HCT116 (cell line): ENCODE results near the gene STPG1. TPM values are rescaled to one million over a fixed set of nuclear protein-coding genes. Genes with fewer than 3 reads are reported as not detected.

ENCODE experiments used
- ATAC-seq: fragments of 200-7000 bp; cut with Tn5 transposase; 2 replicates; pipeline ENCODE4 v1.9.1; 2020; ENCODE audit warnings: mild to moderate bottlenecking, moderate library complexity
- BruUV-seq: library from RNA; stranded (reverse); fragments of 400-500 nt; replicated peaks from 2 replicates; lab custom pipeline; 2021; lab: Mats Ljungman, UMichigan
- CTCF ChIA-PET: fragments of 300-600 bp; sonication (Branson Sonifier 250); formaldehyde crosslinking; loops from one replicate; lab custom pipeline; 2021; ENCODE audit warnings: antibody characterized with exemption; lab: Charles Lee
- POLR2A ChIA-PET: fragments of 300-600, 350-600 bp; sonication (Branson Sonifier 250); formaldehyde crosslinking; loops from one replicate; lab custom pipeline; 2021; ENCODE audit warnings: antibody characterized with exemption; lab: Charles Lee
- RAD21 ChIA-PET, 2 experiments: fragments of 300-600 bp; sonication (Branson Sonifier 250); formaldehyde crosslinking; loops; one replicate each; lab custom pipeline; 2023; ENCODE audit warnings: low total read pairs in 2 of 2; ENCODE audit not compliant: uncharacterized antibody in 2 of 2, unreplicated experiment in 2 of 2, low non-redundant PET in 1 of 2; lab: Charles Lee
- DNase-seq: peaks from one replicate; pipeline ENCODE4 v3.0.0-alpha.2; 2010; ENCODE audit warnings: low read depth, low spot score
- H2AFZ ChIP-seq: fragments of 200-600 bp; shearing (Covaris generic), sonication (generic); 2 replicates; pipeline ENCODE4 v1.6.1; 2017; ENCODE audit warnings: low read depth, mixed run types, mixed read lengths, antibody characterized with exemption, low read length; ENCODE audit not compliant: poor library complexity, severe bottlenecking
- H3K27ac ChIP-seq: 2 replicates; pipeline ENCODE4 v1.5.1; 2012; ENCODE audit warnings: low read depth, low read length
- H3K27me3 ChIP-seq: fragments of 200-600 bp; sonication (generic); 2 replicates; pipeline ENCODE4 v1.6.1; 2016; ENCODE audit warnings: mixed run types, low read length, mixed read lengths; ENCODE audit not compliant: insufficient read depth
- H3K36me3 ChIP-seq, 2 experiments: fragments of 200-500 bp in 1 of 2; fragments of 200-600 bp in 1 of 2; sonication (Bioruptor generic) in 1 of 2; sonication (generic) in 1 of 2; 2 replicates each; pipeline versions ENCODE4 v1.5.1 to v1.6.1; 2014 to 2016; ENCODE audit warnings: low read length in 2 of 2, inconsistent platforms in 1 of 2, mixed read lengths in 1 of 2, mixed run types in 1 of 2; ENCODE audit not compliant: insufficient read depth in 2 of 2, control insufficient read depth in 1 of 2
- H3K4me1 ChIP-seq, 2 experiments: fragments of 200-600 bp in 1 of 2; sonication (generic) in 1 of 2; 2 replicates each; pipeline versions ENCODE4 v1.5.1 to v1.6.1; 2012 to 2017; ENCODE audit warnings: low read length in 2 of 2, inconsistent platforms in 1 of 2, mild to moderate bottlenecking in 1 of 2, mixed read lengths in 1 of 2, mixed run types in 1 of 2, moderate library complexity in 1 of 2; ENCODE audit not compliant: insufficient read depth in 2 of 2, control insufficient read depth in 1 of 2
- H3K4me2 ChIP-seq: fragments of 200-600 bp; sonication (generic); 2 replicates; pipeline ENCODE4 v1.6.1; 2017; ENCODE audit warnings: mixed run types, low read length, mixed read lengths
- H3K4me3 ChIP-seq, 2 experiments: fragments of 200-600 bp in 1 of 2; sonication (generic) in 1 of 2; replicated peaks in 1 of 2; 2 replicates each; pipeline ENCODE4 v1.5.1; 2011 to 2016; ENCODE audit warnings: low read length in 2 of 2, control low read depth in 1 of 2, low read depth in 1 of 2, mild to moderate bottlenecking in 1 of 2, mixed read lengths in 1 of 2, mixed run types in 1 of 2
- H3K79me2 ChIP-seq: fragments of 200-600 bp; sonication (generic); 2 replicates; pipeline ENCODE4 v1.6.1; 2017; ENCODE audit warnings: mild to moderate bottlenecking, mixed run types, low read length, moderate library complexity, mixed read lengths; ENCODE audit not compliant: insufficient read depth
- H3K9ac ChIP-seq: fragments of 200-600 bp; sonication (generic); 2 replicates; pipeline ENCODE4 v1.6.1; 2016; ENCODE audit warnings: low read length, mixed read lengths
- H3K9me2 ChIP-seq: fragments of 200-600 bp; sonication (generic), shearing (Covaris generic); 2 replicates; pipeline ENCODE4 v1.6.1; 2017; ENCODE audit warnings: mixed run types, mild to moderate bottlenecking, moderate library complexity; ENCODE audit not compliant: insufficient read depth
- H3K9me3 ChIP-seq, 2 experiments: fragments of 200-500 bp in 1 of 2; fragments of 200-600 bp in 1 of 2; sonication (Bioruptor generic) in 1 of 2; sonication (generic) in 1 of 2; 2 replicates each; pipeline ENCODE4 v1.6.1; 2014 to 2017; ENCODE audit warnings: low read length in 2 of 2, mixed read lengths in 2 of 2, inconsistent platforms in 1 of 2, low read depth in 1 of 2, mild to moderate bottlenecking in 1 of 2, mixed run types in 1 of 2, moderate library complexity in 1 of 2; ENCODE audit not compliant: control insufficient read depth in 1 of 2, insufficient read depth in 1 of 2
- H4K20me1 ChIP-seq: fragments of 200-600 bp; sonication (generic), shearing (Covaris generic); 2 replicates; pipeline ENCODE4 v1.6.1; 2017; ENCODE audit warnings: mixed run types, mild to moderate bottlenecking, moderate library complexity; ENCODE audit not compliant: insufficient read depth
- CEBPB ChIP-seq: IDR thresholded peaks from 2 replicates; pipeline ENCODE4 v1.6.1; 2012; ENCODE audit warnings: low read depth
- EZH2 ChIP-seq: fragments of 200-600 bp; sonication (generic); IDR thresholded peaks from 2 replicates; pipeline ENCODE4 v1.6.1; 2017; ENCODE audit warnings: antibody characterized with exemption, mixed run types
- FOSL1 ChIP-seq: IDR thresholded peaks from 2 replicates; pipeline ENCODE4 v1.6.1; 2012; ENCODE audit warnings: low read depth
- JUND ChIP-seq: IDR thresholded peaks from 2 replicates; pipeline ENCODE4 v1.6.1; 2012
- POLR2AphosphoS5 ChIP-seq: IDR thresholded peaks from 2 replicates; pipeline ENCODE4 v1.6.1; 2011; ENCODE audit warnings: mild to moderate bottlenecking, low read depth, low read length, moderate library complexity
- RAD21 ChIP-seq: IDR thresholded peaks from 2 replicates; pipeline ENCODE4 v1.6.1; 2012; ENCODE audit warnings: low read depth, mild to moderate bottlenecking
- SP1 ChIP-seq: IDR thresholded peaks from 2 replicates; pipeline ENCODE4 v1.6.1; 2012; ENCODE audit warnings: low read depth
- TCF7L2 ChIP-seq: IDR thresholded peaks from 2 replicates; pipeline ENCODE4 v1.7.0; 2011; ENCODE audit warnings: borderline replicate concordance, inconsistent platforms; ENCODE audit not compliant: insufficient read depth, insufficient read length; ENCODE audit errors: extremely low read depth
- ZBTB33 ChIP-seq: IDR thresholded peaks from 2 replicates; pipeline ENCODE4 v1.6.1; 2011; ENCODE audit warnings: mild to moderate bottlenecking, low read length, moderate library complexity; ENCODE audit not compliant: insufficient replicate concordance; ENCODE audit errors: extremely low read depth
- intact Hi-C: fragments of 100-400 bp; cut with micrococcal nuclease; formaldehyde crosslinking; loops from 2 replicates; pipeline ENCODE4 v1.10.0; 2022
- total RNA-seq: library from RNA; stranded (reverse); gene quantifications from one replicate; pipeline ENCODE4 v1.2.1, GENCODE V29; 2021; ENCODE audit not compliant: unreplicated experiment
- TF ChIP-seq, protein P1 (sequence below): IDR thresholded peaks from 2 replicates; pipeline ENCODE4 v1.6.1; 2012; ENCODE audit warnings: low read depth

Gene STPG1
- total RNA-seq, 1 experiment from 2014 or later, result 13.4 TPM

GRCh38 chr1:24386241-24386640 is 27.3 kb downstream of the STPG1 start:
- Histone ChIP-seq H3K4me2 (no peak overlapping the region), H3K4me1 (peaks cover 0 to 20% of the 10 kb centered on the region in 2 experiments; a peak in 2 of 4 replicates), H3K79me2 (no peaks in the 10 kb centered on the region), H3K9ac (no peak overlapping the region), H3K27me3 (no peaks in the 10 kb centered on the region), H3K9me2 (no peaks in the 10 kb centered on the region), H2AFZ (no peak overlapping the region), H4K20me1 (no peaks in the 10 kb centered on the region), H3K9me3 (no peaks in the 10 kb centered on the region), H3K36me3 (no peaks in the 10 kb centered on the region), H3K4me3 (no peak overlapping the region), H3K27ac (no peak overlapping the region)
- TF ChIP-seq TCF7L2 (no peak), POLR2AphosphoS5 (no peak), CEBPB (no peak), ZBTB33 (no peak), FOSL1 (no peak), JUND (no peak), RAD21 (no peak), SP1 (no peak), EZH2 (no peak)
- TF ChIP-seq, protein P1, sequence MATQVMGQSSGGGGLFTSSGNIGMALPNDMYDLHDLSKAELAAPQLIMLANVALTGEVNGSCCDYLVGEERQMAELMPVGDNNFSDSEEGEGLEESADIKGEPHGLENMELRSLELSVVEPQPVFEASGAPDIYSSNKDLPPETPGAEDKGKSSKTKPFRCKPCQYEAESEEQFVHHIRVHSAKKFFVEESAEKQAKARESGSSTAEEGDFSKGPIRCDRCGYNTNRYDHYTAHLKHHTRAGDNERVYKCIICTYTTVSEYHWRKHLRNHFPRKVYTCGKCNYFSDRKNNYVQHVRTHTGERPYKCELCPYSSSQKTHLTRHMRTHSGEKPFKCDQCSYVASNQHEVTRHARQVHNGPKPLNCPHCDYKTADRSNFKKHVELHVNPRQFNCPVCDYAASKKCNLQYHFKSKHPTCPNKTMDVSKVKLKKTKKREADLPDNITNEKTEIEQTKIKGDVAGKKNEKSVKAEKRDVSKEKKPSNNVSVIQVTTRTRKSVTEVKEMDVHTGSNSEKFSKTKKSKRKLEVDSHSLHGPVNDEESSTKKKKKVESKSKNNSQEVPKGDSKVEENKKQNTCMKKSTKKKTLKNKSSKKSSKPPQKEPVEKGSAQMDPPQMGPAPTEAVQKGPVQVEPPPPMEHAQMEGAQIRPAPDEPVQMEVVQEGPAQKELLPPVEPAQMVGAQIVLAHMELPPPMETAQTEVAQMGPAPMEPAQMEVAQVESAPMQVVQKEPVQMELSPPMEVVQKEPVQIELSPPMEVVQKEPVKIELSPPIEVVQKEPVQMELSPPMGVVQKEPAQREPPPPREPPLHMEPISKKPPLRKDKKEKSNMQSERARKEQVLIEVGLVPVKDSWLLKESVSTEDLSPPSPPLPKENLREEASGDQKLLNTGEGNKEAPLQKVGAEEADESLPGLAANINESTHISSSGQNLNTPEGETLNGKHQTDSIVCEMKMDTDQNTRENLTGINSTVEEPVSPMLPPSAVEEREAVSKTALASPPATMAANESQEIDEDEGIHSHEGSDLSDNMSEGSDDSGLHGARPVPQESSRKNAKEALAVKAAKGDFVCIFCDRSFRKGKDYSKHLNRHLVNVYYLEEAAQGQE, result no peak
- ChIA-PET RAD21 (no interaction called here), CTCF (interaction anchor here (0.8 to 3.5 kb wide), 6 partner anchors 19 to 235 kb away, joined by 3 to 22 read pairs (median 4); no protein-coding TSS in a partner anchor), POLR2A (no interaction called here)
- BruUV-seq, result no TSS peak
- intact Hi-C loops, result no loop called here
- no peak for ATAC-seq
- no peak for DNase-seq
